ENCODE data around the gene ALG1L2.
"Not testable (repeated sequence)": the region's sequence is repeated elsewhere in the genome, so short reads cannot be mapped to it uniquely, and the experiment has no call there.

DNA sequence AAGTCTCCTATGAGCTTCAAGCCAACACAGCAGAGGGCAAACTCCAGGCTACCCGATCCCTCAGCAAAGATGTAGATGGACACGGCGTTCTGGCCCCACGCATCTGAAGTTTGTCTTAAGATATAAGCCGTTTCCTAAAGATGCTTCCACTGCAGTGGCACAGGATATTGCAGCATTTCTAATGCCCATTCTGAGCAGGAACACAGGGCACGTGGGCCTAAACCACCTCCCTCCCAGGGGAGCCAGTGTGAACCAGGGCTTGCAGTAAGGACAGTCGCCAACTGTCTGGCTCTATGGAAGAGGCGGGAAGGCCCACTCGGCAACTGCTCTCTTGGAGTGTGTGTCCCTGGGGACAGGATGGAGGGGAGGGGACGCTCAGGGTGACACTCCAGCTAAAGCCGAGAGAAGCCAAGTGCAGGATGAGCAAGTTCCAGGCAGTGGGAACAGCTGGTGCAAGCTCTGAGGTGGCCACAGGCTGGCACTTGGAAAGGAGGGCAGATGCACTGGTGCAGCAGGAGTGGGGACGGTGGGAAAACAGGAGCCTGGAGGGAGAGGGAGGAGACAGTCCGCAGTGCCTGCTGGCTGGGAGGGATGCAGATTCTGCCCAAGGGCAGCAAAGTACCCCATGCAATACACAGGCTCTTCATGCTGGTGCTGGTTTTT lies 25.8 kb downstream of the ALG1L2 start:
- not testable (repeated sequence) for TF ChIP-seq EP300 (IDR thresholded peaks at IDR 0.05)
- TF ChIP-seq, protein P1, sequence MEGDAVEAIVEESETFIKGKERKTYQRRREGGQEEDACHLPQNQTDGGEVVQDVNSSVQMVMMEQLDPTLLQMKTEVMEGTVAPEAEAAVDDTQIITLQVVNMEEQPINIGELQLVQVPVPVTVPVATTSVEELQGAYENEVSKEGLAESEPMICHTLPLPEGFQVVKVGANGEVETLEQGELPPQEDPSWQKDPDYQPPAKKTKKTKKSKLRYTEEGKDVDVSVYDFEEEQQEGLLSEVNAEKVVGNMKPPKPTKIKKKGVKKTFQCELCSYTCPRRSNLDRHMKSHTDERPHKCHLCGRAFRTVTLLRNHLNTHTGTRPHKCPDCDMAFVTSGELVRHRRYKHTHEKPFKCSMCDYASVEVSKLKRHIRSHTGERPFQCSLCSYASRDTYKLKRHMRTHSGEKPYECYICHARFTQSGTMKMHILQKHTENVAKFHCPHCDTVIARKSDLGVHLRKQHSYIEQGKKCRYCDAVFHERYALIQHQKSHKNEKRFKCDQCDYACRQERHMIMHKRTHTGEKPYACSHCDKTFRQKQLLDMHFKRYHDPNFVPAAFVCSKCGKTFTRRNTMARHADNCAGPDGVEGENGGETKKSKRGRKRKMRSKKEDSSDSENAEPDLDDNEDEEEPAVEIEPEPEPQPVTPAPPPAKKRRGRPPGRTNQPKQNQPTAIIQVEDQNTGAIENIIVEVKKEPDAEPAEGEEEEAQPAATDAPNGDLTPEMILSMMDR (IDR thresholded peaks at IDR 0.05) = not testable (repeated sequence)

Measured in esophagus muscularis mucosa (tissue), 3 donors.